Measurements from ENCODE around the gene WDR7.

Gene WDR7

DNA sequence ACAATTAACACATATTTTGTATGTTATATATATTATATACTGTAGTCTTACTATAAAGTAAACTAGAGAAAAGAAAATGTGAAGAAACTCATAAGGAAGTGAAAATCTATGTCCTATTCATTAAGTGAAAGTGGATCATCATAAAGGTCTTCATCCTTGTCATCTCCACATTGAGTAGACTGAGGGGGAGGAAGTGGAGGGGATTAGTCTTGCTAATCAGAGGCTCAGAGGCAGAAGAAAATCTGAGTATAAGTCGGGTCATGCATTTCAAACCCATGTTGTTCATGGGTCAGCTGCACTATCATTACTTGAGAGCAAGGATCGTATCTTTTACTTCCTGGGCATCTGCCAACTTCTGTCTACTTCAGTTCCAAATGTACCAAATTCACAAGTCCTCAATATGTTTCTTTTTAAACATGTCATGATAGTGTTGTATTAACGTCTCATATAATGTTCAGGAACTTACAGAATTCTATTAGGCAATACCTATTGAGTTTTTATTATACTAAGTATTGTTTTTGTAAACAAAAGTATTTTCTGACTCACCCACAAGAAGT lies 286.8 kb downstream of the WDR7 start:
- DNase-seq (ENCODE audit: low spot score) = no peak

DNA sequence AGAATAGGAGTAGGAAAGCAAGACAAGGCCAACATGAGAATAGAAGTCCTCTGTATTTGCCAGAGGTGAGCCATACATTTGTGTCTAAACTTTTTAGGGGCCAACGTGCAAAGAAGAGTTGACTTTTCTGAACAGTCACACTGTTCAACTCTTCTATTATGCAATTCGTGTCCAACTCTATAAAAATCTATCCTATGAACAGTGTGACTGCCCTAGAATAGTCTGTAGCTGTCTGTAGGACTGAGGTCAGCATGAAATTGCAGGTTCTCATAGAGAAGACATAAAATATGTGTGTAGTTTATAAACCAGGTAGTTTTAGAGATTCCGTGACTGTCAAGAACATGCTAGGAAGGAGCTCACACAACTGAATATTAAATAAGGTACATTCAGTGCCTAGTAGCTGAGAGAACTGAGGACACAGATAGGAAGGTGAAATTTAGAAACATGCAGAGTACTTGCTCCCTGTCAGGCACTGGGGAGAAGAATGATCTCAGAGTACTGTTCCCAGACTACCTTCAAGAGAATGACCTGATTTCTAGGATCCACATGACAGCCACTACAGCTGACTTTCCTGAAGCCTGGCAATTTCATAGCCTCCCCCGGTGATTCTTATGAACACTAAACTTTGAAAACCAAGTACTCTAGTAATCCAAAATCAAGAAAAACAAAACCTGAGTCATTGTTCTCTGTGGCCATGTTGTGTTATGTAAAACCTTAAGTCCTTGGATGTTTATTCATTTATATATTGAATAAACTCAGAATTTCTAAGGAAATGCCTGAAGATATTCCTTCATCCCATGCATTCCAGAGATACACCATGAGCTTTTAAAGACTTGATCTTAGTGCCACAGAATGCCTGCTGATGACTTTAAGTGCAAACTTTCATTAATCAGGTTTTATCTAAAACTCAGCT lies 294.3 kb downstream of the WDR7 start:
- DNase-seq (ENCODE audit: low spot score) = no peak

DNA sequence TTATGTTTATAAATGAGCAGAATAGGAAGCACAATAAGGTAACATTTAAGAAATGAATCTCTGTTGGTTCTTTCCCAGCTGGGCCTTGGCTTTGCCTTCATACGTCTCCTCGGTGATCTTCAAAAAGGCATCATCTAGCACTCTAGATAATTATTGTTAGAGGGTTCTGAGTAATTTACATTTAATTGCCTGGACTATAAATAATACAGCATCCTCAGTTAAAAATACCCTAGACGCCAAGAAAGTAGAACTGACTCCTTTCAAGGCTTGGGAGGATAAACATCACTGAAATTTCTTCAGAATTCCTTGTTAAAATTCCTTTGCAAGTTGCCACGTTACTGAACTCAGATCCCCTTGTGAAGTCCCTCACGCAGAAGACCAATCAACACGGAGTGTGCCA lies 296.1 kb downstream of the WDR7 start:
- DNase-seq (ENCODE audit: low spot score) = no peak

DNA sequence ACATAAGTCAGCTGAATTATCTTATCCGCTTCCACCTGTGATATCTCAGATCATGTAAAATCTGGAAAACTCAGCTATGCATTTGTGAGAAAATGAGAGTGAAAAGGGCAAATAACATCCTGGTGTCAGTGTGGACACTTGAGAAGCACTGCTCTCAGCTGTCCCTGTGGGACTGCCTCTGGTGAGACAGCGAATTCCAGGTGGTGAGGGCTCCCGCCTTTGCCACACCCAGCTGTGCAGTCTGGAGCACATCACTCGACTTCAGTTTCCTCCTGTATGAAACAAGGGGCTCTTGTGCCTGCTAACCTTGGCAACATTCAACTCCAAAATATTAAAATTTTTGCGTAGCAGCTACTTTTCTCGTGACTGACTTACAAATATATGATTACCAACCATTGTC lies 300.9 kb downstream of the WDR7 start:
- DNase-seq (ENCODE audit: low spot score) = peak; percentile 5

DNA sequence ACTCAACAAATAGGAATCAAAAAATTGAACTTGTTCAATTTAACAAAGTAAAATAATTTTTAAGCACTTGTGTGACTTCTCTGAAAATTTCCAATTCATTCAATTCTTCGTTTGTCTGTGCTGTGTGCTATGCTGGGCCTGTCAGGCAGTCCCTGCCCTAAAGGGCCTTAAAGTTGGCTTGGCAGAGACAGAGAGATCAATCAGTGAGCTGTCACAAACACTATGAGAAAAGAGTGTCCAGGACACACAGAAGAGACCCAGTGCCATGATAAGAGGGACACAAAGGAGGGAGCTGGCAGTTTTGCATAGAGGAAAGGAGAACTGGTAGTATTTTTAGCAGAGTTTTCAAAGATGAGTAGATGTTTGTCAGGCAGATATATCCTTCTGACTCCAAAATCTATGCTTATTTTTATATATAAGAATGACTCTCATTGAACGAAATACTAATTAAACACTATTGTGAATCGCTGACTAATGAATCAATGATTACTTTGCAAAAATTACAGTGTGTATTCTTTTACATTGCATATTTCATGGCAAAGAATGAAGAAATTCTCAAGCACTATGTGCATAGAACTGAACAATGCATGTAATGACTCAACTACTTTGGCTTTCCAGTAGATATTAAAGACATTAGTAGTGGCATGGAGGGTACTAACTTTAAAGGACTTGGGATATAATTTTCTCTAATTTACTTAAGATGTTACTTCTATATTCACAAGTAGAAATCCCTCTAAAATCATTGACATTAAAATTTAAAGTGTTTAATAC lies 302.5 kb downstream of the WDR7 start:
- DNase-seq (ENCODE audit: low spot score) = no peak

DNA sequence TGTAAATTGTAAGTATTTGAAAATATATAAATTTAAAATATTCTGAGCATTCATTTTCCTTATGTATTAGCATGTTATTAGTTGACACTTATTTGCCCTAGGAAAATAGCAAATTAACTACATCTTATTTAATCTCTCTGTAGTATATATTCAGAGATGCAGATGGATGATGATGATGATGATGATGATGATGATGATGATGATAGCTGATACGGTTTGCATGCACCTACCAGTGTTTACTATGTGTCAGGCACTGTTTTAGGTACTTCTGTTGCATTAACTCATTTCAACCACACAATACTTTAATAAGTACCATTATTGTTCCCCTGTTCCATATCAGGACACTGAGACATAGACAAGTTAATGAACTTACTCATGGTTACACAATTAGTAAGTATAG lies 304.3 kb downstream of the WDR7 start:
- no peak for DNase-seq (ENCODE audit: low spot score)

DNA sequence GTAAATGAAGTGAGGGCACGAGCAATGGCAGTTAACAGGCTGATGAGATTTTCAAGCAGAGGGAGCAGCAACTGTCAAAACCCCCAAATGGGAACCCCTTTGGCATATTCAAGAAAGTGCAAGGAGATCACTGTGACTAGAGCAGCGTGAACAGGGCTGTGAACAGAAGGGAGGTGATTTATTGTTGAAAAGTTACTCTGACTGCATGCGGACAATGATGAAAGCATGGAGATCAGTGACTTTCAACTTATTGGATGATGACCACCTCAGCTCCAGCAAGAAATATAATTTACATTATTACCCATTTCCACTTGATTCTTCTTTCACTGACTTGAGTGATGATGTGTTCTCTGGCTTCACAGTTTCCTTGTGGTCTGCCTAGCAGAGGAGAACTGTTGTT lies 308.0 kb downstream of the WDR7 start:
- no peak for DNase-seq (ENCODE audit: low spot score)

DNA sequence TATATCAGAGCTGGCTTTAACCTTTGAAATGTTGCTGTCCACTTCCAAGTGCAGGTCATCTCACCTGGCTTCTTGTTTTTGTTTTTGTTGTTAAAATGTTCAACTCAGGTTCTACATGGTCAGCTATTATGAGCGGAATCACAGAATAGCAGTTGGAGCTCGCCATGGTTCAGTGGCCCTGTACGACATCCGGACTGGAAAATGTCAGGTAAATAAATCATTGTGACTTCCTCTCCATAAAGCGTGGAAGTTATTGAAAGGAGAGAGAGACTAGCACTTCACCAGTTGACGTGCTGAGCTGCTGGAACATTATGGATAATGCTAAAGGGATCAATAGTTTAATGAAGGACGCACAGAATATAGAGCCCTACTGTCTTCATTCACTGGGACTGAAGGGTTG lies 311.2 kb downstream of the WDR7 start:
- DNase-seq (ENCODE audit: low spot score) = no peak

DNA sequence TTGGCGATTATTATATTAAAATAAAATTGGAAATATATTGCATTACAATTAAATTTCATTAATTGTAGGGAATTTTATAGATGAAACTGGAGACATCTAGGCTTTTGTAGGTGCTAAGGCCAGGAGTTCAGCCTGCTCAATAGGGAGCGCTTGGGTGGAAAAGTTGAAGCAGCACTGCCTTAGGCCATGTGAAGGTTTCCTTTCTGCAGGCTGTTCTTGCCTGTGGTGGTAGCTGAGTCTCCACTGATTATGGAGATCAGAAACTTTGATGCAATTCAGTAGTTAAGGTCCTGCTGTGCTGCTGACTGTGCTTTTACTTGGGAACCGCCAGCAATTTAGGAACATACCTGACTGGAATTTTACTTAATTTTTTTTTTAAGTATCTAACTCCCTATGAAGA lies 315.9 kb downstream of the WDR7 start:
- no peak for DNase-seq (ENCODE audit: low spot score)

DNA sequence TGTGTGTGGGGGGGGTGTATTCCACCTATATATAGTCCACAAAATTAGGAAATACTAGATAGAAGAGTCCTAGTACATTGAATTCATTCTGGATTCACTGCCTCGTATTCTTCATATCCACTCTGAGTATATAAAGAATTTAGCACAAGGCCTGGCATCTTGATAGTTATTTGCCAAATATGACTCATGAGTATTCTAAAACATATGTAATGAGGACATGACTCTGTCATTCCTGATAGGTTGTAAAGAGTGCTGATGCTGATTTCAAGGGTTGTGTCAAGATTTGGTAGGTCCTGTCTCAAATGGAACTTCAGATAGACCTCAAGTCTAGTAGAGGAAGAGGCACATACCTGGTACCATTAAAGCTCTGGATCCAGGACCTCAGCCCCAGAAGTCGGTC lies 322.3 kb downstream of the WDR7 start:
- no peak for DNase-seq (ENCODE audit: low spot score)

DNA sequence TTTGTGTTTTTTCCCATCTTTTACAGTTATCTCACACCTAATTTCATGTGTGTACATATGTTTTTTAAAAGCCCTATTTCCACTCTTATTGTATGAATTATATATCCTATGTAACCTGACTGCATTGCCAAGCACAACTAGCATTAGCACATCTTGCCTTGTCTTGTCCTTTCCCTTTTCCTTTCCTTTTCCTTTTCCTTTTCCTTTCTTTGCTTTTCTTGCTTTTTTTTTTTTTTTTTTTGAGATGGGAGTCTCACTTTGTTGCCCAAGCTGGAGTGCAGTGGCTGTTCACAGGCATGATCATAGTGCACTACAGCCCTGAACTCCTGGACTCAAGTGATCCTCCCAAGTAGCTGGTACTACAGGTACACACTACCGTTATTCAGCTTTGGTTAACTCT lies 323.0 kb downstream of the WDR7 start:
- DNase-seq (ENCODE audit: low spot score) = no peak

DNA sequence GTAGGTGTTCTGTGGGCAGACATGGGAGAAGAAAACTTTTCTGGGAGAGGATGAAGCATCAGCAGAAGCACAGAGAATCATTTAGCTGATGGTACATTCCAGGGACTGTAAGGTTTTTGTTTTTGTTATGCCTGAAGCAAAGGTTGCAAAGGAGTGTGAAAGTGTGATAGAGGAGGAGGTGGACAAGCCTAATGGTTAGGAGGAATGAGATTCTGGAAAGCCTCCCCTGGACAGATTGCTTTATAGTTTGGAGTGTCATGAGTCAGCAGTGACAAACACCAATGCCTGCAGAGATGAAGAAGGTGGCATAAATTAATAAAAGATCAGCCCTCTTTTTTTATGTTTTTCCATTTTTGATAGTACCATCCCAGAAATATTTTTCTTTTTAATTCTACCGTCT lies 324.1 kb downstream of the WDR7 start:
- DNase-seq (ENCODE audit: low spot score) = no peak

DNA sequence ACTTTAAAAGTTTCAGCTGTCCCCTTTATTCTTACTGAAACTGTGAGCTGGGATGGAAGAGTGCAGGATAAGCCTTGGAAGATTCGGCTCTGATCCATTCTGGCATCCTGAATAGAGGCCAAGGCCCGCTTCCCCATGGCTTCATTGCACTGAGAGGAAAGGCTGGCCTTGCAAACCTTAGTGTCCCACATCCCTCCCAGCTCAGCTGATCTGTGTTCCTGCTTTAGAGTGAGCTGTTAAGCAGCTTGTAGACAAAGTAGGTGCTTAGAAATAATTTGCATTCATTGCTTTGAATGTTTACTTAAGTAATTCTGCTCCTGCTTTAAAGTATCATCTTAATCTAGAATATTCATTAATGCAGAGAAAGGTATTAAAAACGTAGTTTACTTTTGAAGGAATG lies 326.1 kb downstream of the WDR7 start:
- DNase-seq (ENCODE audit: low spot score) = no peak

DNA sequence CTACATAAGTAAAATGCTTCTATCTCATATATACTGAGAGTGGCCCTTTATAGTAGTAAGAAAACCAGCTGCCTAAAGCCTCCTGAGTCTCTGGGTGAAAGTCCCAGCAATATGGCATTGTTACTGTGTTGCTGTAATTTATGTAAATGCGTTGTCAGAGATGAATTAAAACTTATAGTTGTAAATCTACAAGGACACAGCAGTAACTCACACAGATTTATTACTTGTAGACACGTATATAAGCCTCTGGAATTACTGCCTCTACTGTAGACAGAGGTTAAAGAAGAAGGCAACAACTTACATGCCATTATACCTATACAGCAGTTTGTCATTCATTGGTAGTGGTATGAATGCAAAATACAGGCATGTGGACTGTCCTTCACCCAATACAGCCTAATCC lies 326.6 kb downstream of the WDR7 start:
- no peak for DNase-seq (ENCODE audit: low spot score)

DNA sequence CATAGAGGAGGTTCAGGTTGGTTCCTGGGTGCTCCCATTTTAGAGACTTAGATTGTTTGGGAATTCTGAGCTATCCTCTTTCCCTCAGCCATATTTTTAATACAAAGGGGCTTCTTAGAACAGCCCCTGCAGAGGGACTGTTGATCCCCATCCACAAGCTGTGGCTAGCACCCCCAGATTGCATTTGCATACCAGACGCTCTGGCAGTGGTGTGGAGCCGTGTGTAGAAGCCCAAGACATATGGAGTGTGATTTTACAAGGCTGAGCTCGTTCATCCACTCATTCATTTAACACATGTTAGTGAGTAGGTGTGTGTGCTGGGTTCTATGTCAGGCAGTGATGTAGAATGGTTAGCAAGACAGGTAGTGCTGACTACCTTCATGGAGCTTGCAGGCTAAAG lies 329.0 kb downstream of the WDR7 start:
- no peak for DNase-seq (ENCODE audit: low spot score)

DNA sequence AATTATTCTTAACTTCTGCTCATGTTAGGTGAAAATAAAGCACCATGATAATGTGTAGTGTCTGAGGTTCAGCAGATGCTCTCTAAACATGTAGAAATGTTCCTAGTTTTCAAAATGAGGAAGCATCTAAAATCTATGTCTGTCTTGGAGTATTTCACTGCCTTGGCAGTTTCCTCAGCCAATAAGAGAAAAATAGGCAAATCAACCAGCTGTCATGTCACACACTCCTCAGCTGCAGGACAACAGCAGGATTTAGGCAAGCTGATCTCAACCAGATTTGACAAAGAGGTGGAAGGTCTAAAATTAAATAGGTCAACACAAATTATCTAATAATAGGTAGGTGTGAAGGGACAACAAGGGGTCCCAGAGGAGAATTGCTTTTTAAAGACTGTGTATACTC lies 331.6 kb downstream of the WDR7 start:
- no peak for DNase-seq (ENCODE audit: low spot score)

DNA sequence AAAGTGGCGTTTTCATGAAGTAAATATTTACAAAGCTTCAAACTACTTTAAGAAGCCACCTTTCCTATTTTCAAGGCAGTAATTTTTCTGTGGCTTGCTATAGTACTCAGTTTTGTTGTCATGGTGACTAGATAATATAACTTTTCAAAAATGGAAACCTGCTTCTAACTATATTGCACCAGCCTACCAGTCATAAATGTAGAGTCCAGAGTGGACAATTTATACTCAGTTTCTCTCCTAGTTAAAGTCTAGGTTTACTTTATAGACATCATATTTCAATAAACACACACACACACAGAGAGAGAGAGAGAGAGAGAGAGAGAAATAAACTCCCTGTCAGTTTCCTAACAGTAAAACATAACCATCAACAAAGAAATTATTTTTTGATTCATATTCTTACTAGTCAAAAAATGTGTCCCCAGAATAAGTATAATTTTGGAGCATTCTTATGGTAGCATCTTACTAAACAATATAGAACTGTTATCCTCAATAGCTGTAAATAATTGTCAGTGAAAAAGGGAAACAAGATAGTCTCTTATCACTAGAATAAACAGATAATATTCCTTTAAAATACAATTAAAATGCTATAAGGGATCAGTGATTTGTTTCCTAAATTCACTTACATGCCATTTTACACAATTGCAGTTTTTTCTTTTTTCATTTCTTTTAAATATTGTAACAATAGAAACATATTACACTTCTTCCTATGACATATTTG lies 332.3 kb downstream of the WDR7 start:
- DNase-seq (ENCODE audit: low spot score) = no peak

DNA sequence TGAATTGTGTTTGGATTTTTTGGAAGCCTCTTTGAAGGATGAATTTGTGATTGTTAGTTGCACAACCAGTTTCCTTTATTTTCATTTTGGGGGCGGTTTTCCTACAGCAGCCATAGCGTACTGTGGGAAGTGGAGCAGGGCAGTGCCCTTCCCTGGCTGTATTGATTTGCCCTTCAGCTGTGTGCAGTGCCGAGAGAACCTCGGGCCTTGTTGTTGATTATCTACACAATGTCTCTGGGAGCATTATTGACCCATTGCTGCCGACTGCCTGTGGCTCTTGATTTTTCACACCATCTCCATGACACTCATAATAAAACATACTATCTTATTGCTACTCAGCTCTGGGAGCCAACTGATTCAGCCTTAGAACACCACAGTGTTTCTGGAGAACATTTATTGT lies 333.6 kb downstream of the WDR7 start:
- no peak for DNase-seq (ENCODE audit: low spot score)

DNA sequence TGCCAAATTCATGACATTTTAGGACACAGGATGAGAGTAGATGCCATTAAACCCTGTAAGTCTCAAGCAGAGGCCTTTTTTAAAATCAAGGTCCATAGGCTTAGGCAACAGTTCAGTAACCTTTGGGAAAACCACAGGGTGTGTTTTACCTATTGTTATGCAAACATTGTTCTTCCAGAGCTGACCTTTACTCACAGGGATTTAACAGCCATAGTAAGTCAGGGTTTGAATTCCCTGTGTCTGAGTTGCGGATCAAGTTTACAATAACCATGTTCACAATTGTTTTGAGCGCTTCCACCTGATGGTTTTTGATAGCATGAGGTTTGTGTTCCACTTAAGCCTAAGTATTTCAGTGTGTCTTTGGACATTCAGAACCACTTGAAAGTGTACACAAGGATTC lies 335.7 kb downstream of the WDR7 start:
- no peak for DNase-seq (ENCODE audit: low spot score)

DNA sequence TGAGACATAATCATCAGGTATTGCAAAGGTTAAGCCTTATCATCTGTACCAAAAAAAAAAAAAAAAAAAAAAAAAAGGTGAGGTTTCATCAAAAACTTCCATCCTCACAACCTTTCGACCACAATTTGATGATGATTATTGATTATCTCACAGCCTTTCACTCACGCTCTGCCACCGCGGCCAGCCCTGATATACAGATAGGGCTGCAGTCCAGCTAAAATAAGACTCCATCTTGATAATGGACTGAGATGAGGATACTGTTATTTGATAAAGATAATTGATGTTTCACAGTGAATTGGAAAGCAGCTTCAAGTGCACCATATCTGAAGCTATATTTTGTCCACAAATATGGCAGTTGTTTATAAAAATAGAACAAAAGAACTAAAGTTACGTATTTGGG lies 336.1 kb downstream of the WDR7 start:
- DNase-seq (ENCODE audit: low spot score) = no peak

DNA sequence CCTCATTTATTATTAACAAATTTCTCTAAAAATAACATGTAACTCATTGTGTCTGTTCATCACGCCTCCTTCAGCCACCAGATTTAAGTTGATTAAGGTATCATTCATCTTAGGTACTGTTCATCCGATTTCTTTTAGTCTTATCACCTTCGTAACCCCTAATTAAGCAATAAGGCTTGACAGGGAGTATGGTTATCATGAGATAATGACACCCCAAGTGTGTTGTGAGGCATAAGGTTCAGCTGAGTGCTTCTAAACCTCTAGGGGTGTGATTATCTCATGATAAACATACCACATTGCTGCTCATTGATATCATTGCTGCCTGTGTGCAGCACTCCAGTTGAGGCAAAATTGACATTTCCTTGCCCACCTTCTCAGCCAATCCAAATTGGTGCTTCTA lies 336.9 kb downstream of the WDR7 start:
- no peak for DNase-seq (ENCODE audit: low spot score)

DNA sequence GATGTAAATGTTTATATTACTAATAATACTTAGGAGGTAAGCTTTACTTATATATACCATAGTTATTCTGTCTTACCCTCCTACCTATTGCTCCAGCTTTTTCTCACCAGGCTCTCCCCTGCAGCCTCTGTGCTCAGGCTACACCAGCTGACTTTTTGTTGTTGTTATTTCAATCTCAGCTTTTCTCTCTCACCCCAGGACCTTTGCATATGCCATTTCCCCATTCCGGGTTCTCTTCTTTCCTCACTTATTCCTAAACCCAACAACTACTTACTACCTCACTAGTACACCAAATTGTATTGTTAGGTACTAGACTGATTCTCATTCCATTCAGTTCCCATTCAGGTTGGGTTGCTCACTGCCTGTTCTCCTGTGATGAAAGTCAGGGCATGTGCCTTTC lies 339.5 kb downstream of the WDR7 start:
- no peak for DNase-seq (ENCODE audit: low spot score)

DNA sequence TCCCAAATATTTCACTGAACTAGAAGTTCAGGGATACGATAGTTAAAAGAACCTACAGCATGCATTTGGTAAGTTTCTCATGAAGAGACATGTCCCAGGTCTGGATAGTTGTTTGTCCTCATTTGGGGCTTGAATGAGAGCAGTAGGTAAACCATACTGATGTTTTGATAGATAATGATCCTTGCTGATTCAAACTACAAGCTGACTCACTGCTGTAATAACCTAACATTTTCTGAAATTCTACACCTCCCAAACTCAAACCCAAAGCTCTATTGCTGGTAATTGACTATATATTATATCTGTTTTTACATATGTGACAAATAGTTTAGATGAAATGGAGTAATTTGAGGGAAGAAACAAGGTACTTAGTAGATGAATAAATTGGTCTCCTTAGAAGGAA lies 341.6 kb downstream of the WDR7 start:
- DNase-seq (ENCODE audit: low spot score) = no peak

Data from SW480 (cell line).